HG03060 (cell line): Measurements from ENCODE around the gene CDR2.

Experiments used
- ATAC-seq: cut with Tn5 transposase; IDR thresholded peaks from one replicate; pipeline ENCODE4 v1.9.1; 2021; ENCODE audit warnings: low read depth, moderate number of reproducible peaks; ENCODE audit not compliant: unreplicated experiment

The CDR2 gene

DNA sequence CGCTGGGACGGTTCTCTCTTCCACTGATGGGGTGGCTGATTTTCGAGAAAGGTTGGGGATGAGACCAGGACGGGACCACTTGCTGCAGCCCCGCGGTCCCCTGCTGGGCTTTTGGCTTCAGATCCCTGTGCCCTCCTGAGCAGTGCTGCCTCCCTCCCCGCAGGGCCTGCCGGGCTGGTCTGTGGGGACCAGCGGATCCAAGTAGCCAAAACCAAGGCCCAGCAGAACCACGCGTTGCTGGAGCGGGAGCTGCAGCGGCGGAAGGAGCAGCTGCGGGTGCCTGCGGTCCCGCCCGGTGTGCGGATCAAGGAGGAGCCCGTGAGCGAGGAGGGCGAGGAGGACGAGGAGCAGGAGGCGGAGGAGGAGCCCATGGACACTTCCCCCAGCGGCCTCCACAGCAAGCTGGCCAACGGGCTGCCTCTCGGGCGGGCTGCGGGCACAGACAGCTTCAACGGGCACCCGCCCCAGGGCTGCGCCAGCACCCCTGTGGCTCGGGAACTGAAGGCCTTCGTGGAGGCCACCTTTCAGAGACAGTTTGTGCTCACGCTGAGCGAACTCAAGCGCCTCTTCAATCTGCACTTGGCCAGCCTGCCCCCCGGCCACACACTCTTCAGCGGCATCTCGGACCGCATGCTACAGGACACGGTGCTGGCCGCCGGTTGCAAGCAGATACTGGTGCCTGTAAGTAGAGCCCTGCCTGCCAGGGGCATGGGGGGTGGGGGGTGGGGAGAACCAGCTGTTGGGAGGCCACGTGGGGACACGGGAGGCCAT, 48.6 kb downstream of the CDR2 start:
- ATAC-seq: no peak

DNA sequence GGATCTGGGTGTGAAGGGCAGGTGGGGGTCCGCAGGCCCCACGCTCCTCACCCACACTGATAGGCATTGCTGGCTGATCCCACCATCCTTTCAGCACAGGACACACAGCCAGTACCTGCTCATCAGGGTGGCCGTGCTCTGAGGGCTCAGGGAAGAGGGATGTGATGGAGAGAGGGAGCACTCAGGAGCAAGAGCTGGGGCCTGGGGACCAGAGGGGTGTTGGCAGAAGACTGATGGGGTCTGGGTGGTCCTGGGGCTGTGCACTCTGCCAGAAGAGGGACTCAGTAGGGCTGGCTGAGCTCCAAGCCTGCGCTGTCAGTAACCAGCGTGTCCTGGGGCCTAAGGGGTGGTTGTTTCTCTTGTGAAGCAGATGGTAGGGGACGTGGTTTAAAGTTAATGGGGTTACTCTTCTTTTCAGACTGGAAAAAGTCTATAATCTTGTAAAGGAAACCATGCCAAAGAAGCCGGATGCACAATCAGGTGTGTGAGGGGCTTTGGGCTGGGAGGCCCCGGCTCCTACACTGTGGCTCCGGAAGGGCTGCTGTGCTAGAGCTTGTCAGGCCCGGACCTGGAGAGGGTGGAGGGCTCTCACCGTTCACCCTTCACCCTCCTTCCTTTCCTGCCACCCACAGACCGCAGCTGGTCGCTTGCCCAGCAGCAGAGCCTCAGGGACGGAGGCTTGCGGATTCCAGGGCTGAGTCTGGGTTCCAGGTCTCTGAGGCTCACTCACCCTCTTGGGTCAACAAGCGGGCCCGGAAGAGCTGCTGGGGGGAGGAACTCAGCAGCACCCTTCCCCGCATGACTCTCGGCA, 49.4 kb downstream of the CDR2 start:
- no peak for ATAC-seq

DNA sequence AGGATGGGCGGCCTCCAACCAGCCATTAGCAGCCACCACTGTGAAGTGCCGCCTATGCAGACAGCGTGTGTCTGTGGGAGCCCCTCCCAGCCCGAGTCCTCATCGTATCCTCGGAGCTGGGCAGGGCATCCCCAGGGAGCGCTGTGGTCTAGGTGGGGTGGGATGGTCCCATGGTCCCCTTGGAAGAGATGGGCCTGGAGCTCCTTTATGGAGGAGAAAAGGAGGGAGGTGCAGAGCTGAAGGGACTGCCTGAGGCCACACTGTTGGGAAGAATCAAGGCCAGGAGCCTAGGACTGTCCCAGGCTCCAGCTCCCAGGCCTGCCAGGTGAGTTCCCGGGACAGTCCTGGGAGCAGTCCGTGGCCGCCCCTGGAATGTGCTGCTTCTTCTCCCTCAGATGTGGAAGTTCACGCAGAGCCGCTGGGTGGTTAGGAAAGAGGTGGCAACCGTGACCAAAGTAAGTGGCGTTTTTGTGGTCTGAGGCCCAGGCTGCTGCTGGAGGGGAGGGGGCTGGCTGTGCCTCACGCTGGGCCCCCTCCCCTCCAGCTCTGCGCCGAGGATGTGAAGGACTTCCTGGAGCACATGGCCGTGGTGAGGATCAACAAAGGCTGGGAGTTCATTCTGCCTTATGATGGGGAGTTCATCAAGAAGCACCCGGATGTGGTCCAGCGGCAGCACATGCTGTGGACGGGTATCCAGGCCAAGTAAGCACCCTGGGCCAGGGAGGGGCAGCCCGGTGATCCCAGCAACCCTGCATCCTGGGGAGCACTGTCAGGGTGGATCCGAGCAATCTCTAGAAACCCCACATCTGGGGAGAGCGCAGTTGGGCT, 50.2 kb downstream of the CDR2 start:
- no peak for ATAC-seq

DNA sequence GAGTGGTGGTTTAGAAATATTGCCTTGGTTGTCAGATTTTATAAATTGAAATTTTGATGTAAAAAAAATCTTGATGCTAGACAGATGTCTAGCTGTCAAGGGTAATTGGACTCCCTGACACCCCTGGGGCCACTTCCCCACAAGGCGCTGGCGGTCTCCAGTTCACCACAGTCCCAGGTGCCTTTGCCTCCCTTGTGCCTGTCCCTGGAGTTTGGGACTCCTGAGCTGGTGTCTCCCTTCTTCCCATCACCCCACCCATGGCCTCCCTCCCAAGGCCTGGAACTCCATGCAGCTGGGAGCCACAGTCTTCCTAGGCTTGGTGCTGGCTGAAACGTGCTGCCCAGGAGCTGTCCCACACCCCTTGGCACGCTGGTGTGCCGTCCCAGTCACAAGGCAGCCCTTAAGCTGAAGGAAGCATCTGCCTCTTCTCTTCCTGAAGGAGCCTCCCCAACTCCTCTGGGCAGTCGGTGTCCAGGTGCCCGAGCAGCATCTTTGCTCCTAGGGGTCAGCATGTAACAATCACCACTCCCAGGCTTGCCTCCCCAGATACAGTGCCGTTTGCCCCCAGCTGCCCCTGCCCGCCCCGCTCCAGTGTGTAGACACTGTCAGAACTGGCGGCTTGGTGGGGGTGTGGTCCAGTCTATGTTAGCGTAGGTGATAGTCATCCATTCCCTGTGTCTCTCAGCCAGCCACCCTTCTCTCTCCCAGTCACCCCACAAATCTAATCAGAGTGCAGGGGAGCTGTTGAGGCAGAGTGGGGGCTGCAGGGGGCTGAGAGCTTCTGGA, 51.1 kb downstream of the CDR2 start:
- ATAC-seq: no peak

DNA sequence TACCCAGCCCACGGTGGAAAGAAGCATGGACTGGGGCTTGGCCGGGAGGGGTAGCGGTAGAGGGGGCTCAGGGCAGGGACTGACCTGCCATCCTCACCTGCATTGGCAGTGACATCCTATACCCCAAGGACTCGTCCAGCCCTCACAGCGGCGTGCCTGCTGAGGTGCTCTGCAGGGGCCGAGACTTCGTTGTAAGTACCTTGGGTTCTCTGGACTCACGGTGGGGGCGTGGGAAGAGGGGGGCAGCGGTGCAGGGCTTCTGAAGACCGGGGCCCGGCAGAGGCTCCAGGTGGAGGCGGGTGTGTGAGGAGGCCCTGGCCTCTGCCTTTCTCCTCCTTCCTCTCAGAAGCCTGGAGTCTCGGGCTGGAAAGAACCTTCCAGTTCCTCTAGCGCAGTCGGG, 51.7 kb downstream of the CDR2 start:
- no peak for ATAC-seq

DNA sequence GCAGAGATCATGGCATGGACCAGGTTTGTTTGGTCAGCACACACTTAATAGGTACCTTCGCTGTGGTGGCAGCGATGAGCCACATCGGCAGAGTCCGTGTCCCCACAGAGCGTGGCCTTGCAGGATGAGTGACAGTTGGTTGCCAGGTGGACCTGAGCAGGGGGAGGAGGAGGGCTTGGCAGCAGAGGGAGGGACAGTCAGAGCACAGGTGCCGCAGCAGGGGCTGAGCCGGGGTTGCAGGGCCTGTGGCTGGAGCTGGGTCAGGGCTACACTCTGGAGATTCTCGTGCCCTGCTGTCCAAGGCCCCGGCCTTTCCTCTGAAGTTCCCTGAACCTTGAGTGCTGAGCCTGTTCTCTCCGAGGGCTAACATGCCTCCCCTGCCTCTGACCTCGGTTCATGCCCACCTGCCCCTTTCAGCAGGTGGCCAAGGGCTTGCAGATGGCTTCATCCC, 52.4 kb downstream of the CDR2 start:
- no peak for ATAC-seq

DNA sequence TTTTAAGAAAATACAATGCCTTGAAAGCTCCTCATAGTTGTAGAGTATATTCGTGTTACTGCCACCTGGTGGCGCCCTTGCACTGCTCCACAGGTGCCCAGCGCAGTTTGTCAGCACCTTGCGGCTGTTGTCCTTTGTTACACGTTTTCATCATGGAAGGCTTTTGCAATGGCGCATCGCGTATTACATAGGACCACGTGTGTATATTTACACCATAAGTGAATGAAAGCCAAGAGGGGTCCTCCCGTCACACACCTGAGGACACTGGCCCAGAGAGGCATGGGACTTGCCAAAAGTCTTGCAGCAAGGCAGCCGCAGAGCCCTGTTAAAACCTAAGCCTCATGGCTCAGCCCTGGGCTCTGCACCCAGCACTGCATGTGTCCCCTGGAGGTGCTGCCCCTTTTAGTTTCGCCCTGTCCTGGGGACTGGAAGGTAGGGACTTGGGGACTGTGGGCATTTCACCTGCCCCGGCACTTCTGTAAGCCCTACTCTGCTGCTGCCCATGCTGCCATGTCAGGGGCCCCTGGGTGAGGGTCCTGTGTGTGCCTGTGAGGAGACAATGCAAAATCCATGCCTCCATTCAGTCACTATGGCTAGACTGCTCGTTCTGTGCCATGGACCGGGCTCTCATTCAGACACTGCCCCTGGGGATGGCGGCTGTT, 52.9 kb downstream of the CDR2 start:
- no peak for ATAC-seq

DNA sequence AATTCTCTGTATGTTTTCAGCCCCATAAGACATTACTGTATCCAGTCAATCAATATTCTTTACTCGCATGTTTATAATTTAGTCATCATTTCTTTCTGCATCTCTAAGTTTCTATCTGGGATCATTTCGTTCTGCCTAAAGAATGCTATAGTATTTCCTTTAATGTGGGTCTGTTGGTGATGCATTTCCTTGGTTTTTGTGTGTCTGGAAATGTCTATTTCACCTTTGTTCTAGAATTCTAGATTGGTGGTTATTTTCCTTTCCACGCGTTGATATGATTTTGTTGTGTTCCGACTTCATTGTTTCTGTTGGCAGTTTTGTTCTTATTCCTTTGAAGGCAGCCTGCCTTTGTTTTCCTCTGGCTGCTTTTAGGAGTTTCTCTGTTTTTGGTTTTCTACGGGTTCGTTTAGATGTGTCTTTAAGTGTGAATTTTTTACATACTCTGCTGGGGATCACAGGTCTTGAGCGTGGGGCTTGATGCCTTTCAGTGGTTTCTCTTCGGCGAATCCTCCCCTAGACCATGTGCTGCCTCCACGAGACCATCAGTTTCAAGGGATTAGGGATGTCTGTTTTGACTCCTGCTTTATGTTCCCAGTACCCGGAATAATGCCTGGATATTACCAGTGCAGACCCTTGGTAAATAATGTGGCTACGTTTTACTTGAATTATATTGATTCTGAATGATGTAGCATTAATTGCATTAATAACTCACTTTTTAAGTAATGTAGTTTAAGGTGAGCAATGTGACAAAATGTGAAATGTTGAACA, 53.7 kb downstream of the CDR2 start:
- ATAC-seq: no peak

DNA sequence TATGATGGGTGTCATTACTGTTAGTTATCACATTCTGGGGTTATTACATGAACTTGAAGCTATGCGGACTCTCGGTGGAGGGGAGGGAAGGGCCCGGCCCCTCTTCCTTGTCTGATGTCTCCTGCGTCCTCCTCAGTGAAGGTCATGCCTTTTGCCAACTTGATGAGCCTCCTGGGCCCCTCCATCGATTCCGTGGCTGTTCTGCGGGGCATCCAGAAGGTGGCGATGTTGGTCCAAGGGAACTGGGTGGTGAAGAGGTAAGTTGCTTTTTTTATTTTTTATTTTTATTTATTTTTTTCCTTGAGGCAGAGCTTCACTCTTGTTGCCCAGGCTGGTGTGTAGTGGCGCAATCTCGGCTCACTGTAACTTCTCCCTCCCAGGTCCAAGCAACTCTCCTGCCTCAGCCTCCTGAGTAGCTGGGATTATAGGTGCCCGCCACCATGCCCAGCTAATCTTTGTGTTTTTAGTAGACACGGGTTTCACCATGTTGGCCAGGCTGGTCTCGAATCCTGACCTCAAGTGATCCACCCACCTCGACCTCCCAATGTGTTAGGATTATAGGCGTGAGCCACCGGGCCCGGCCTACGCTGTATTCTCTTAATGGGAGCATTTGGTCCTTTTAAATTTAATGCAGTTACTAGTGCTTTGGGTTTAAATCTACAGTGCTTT, 55.6 kb downstream of the CDR2 start:
- no peak for ATAC-seq

DNA sequence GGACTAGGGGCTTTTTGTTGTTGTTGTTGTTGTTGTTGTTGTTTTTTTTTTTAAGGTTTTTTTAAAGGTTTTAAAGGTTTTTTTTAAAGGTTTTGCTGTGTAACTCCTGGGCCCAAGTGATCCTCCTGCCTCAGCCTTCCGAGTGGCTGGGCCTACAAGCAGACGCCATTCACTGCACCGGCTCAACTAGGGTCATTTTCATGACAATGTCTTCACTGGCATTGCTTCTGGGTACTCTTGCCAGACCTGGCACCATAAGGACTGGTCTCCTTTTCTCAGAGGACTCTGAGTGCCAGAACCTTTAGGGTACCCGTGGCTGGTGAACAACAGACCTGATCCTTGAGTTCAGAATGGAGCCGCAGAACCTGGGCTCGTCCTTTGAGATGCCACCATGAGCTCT, 56.8 kb downstream of the CDR2 start:
- ATAC-seq: no peak

DNA sequence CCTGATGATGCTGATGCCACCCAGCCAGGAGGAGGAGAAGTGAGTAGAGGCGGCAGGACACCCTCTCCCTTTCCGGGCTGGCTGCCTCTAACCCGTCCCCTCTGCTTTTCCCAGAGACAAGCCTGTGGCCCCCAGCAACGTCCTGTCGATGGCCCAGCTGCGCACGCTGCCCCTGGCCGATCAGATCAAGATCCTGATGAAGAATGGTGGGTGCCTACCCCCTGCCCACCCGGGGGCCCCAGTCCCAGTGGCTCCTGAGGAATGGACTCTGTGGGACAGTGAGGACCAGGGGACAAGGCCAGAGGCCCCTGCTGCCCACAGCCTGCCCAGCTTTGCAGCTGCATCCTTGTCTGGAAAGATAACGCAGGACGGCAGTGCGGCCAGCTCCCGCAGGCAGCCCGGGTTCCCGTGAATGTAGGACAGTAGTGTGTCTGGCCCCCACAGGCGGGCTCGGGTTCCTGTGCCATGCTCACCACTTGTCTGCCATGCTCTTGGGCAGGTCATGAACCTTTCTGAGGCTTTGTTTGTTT, 57.4 kb downstream of the CDR2 start:
- ATAC-seq: no peak

DNA sequence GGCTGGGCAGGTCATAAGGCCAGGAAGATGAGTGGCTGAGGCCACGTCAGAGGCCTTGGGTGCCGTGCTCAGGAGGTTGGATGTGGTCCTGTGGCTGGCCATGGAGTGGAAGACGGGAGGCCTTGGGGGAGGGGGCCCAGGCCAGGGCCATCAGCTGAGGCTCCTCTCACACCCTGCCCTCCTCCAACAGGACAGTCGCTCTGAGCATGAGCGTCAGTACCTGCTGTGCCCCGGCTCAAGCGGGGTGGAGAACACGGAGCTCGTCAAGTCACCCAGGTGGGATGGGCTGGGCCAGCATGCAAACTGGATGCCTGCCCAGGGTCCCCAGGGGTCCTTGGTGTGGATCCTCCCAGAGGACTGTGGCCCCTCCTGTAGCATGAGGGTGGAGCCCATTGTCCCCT, 58.0 kb downstream of the CDR2 start:
- no peak for ATAC-seq

DNA sequence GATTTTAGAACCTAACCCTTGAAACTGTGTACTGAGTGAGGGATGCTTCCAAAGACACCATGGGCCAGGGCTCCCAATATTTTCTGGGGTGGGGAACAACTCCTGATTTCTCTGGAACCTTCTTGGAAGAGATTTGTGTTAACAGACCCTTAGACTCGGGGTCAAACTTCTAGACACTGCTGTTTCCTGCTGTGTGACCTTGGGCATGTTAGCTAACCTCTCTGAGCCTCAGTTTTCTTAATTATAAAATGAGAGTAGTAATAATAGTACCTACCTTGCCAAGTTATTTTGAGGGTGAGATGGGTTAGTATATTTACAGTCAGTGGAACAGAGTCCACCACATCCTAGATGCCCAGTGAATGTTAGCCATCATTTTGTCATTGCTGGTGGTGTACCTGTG, 58.4 kb downstream of the CDR2 start:
- no peak for ATAC-seq

DNA sequence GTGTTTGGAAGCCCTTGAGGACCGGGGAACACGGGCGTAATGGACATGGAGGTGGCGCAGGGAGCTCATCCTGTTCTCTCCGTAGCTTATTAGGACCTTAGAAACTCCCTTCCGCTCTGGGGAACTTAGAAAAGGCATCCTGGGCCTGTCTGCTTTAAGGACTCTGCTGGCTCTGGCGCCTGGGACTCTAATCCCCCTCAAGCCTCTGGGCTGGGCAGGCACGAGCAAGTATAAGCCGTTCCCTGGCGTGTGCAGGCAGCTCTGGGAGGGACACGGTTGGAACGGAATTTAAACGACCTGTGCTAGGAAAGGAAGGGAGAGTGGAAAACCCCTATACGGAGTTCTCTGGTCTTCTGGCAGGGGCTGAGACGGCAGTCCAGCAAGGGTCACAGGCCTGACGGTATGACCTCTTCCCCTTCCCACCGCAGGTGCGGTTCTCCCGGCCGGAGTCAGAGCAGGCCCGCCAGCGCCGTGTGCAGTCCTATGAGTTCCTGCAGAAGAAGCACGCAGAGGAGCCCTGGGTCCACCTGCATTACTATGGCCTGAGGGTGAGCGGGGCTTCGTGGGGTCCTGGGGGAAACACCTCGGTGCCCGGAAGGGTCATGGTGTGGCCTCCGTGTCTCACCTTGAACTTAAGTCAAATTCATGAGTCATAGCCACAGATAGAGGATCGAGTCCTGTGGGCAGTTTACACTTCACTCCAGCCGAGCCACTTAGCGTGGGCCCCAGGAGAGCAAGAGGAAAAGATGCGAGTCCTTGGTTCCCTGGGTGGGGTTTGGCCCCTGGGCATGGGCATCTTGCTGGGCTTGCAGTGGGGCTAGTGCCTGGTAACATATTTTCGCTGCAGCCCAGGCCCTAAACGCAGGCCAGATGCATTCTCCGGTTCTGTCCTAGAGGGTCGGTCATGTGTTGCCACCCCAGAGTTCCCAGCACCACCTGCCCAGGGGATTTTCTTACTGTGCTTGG, 59.5 kb downstream of the CDR2 start:
- ATAC-seq: no peak

DNA sequence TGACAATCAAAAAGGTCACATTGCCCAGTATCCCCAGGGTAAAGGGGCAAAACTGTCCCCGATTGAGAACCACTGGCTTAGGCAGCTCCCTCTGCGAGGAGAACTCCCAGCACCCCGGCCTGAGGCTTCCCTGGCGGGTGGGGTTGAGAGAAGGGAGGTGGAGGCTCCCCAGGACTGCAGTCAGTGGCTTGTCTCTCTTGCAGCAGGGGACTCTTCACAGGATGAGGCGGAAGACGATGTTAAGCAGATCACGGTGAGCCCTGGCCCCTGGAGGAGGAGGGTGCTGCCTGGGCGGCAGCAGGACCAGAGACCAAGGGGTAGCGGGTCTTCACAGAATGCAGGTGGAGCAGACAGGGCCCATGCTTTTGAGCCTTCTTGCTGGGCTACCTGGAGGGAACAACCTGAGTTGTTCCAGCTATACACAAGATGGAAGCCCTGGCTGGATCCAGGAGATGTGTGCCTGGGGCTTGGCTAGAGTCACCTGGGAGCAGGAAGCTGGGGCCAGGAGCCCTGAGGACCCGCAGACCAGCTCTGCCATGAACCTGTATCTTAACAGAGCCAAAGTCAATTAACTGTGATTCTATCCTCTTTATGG, 60.4 kb downstream of the CDR2 start:
- no peak for ATAC-seq

DNA sequence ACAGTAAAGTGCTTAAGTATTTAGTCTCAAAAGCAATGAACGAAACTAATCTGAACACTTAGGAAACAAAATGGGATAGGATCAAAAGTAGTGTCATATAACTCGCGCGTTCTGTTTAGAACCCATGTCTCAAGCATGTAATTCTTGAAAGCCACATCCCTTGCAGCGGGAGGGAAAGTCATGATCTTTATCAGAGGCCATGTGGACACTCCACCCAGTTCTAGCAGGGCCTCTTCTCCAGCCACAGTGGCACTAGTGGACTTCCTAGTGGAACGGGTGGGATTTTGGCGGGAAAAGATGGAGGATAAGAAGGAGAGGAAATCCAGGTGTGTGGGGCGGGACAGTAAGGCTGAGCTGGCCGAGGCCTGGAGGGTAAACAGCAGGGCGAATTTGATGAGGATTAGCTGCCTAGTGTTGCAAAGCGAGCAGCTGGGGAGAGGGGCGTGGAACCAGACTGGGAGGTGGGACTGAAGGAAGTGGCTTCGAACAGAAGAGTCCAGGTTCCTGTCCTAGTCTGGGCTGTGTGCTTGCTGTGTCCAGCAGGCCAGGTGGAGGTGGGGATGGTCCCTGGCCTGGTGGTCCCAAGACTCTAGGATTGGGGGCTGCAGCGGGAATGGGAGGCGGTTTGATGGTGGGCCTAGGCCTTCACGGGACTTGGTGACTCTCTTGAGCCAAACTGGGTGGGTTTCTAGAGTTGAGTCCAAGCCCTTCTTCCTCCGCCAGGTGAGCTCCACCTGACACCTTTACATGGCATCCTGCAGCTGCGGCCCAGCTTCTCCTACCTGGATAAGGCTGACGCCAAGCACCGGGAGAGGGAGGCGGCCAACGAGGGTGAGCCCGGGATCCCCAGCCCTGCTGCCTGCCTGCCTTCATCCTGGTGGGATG, 61.3 kb downstream of the CDR2 start:
- ATAC-seq: no peak
